ENCODE measurements around the gene CAVIN2.

Gene CAVIN2

GRCh38 chr2:191835539-191836350 lies 11.1 kb downstream of the CAVIN2 start:
- no peaks in the 10 kb centered on the region for H4K20me1 ChIP-seq (ENCODE audit: control insufficient read depth, insufficient read depth, low read depth, low read length)
- no peaks in the 10 kb centered on the region for H3K79me2 ChIP-seq (ENCODE audit: control insufficient read depth, low read length)
- no peaks in the 10 kb centered on the region for H3K27me3 ChIP-seq (ENCODE audit: control insufficient read depth, low read length)

GRCh38 chr2:191835100-191835499 lies 11.8 kb downstream of the CAVIN2 start:
- no peaks in the 10 kb centered on the region for H3K27me3 ChIP-seq (ENCODE audit: control insufficient read depth, low read length)
- H3K79me2 ChIP-seq (ENCODE audit: control insufficient read depth, low read length): no peaks in the 10 kb centered on the region
- no peaks in the 10 kb centered on the region for H4K20me1 ChIP-seq (ENCODE audit: control insufficient read depth, insufficient read depth, low read depth, low read length)
- TF ChIP-seq EZH2phosphoT487 (IDR thresholded peaks at IDR 0.05; ENCODE audit: borderline replicate concordance, low read length): no peak
- TF ChIP-seq, protein P1, sequence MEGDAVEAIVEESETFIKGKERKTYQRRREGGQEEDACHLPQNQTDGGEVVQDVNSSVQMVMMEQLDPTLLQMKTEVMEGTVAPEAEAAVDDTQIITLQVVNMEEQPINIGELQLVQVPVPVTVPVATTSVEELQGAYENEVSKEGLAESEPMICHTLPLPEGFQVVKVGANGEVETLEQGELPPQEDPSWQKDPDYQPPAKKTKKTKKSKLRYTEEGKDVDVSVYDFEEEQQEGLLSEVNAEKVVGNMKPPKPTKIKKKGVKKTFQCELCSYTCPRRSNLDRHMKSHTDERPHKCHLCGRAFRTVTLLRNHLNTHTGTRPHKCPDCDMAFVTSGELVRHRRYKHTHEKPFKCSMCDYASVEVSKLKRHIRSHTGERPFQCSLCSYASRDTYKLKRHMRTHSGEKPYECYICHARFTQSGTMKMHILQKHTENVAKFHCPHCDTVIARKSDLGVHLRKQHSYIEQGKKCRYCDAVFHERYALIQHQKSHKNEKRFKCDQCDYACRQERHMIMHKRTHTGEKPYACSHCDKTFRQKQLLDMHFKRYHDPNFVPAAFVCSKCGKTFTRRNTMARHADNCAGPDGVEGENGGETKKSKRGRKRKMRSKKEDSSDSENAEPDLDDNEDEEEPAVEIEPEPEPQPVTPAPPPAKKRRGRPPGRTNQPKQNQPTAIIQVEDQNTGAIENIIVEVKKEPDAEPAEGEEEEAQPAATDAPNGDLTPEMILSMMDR (IDR thresholded peaks at IDR 0.05; ENCODE audit: low read depth, low read length, poor library complexity, severe bottlenecking): no peak
- H3K9me2 ChIP-seq (replicated peaks; ENCODE audit: control insufficient read depth, low read length): no peaks in the 10 kb centered on the region
- H3K27ac ChIP-seq (ENCODE audit: low read depth, low read length): no peak overlapping the region
- no peak overlapping the region for H3K4me3 ChIP-seq (ENCODE audit: low read length)
- H3K4me2 ChIP-seq (ENCODE audit: low read length): no peak overlapping the region
- H3K4me1 ChIP-seq (ENCODE audit: control insufficient read depth, low read length): no peaks in the 10 kb centered on the region
- no peaks in the 10 kb centered on the region for H3K9me3 ChIP-seq (ENCODE audit: control insufficient read depth, insufficient read depth, low read length)
- H3K36me3 ChIP-seq (ENCODE audit: control insufficient read depth, low read length): no peaks in the 10 kb centered on the region
- no peaks in the 10 kb centered on the region for H3F3A ChIP-seq (ENCODE audit: control insufficient read depth, insufficient read depth)

More at GRCh38 chr2:191835539-191836350, 11.1 kb downstream of the CAVIN2 start:
- Histone ChIP-seq H3K9me3 (ENCODE audit: control insufficient read depth, insufficient read depth, low read length) (no peaks in the 10 kb centered on the region), H3F3A (ENCODE audit: control insufficient read depth, insufficient read depth) (no peaks in the 10 kb centered on the region), H3K9me2 (replicated peaks; ENCODE audit: control insufficient read depth, low read length) (no peaks in the 10 kb centered on the region), H3K4me3 (ENCODE audit: low read length) (no peak overlapping the region), H3K4me2 (ENCODE audit: low read length) (no peak overlapping the region), H3K4me1 (ENCODE audit: control insufficient read depth, low read length) (no peaks in the 10 kb centered on the region), H3K27ac (ENCODE audit: low read depth, low read length) (no peak overlapping the region), H3K36me3 (ENCODE audit: control insufficient read depth, low read length) (no peaks in the 10 kb centered on the region)
- TF ChIP-seq, protein P1 (IDR thresholded peaks at IDR 0.05; ENCODE audit: low read depth, low read length, poor library complexity, severe bottlenecking): no peak
- TF ChIP-seq EZH2phosphoT487 (IDR thresholded peaks at IDR 0.05; ENCODE audit: borderline replicate concordance, low read length): no peak

DNA sequence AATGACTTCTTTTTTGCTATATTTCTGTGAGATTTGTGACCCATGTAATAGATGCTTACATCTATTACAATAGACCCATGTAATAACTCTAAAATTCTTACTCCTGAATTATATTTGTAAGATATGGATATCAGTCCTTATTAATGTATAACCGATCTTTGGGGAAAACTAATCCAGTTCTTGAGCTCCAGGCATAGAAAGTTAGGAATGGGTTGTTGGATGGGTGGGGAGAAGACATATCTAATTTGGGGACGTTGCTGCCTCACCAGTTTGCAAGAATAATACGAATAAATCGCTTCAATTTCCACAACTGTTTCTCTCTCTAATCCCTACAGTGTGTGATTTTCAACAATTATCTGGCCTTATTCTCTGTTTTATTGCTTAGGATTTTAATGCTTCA lies 13.5 kb downstream of the CAVIN2 start:
- H3K36me3 ChIP-seq (ENCODE audit: control insufficient read depth, low read length): no peaks in the 10 kb centered on the region
- no peak overlapping the region for H3K27ac ChIP-seq (ENCODE audit: low read depth, low read length)
- no peaks in the 10 kb centered on the region for H3K79me2 ChIP-seq (ENCODE audit: control insufficient read depth, low read length)
- H3K9me2 ChIP-seq (replicated peaks; ENCODE audit: control insufficient read depth, low read length): no peaks in the 10 kb centered on the region
- H3F3A ChIP-seq (ENCODE audit: control insufficient read depth, insufficient read depth): no peaks in the 10 kb centered on the region
- no peaks in the 10 kb centered on the region for H4K20me1 ChIP-seq (ENCODE audit: control insufficient read depth, insufficient read depth, low read depth, low read length)
- H3K4me1 ChIP-seq (ENCODE audit: control insufficient read depth, low read length): no peaks in the 10 kb centered on the region
- H3K4me3 ChIP-seq (ENCODE audit: low read length): no peak overlapping the region
- no peak overlapping the region for H3K4me2 ChIP-seq (ENCODE audit: low read length)
- H3K9me3 ChIP-seq (ENCODE audit: control insufficient read depth, insufficient read depth, low read length): no peaks in the 10 kb centered on the region
- H3K27me3 ChIP-seq (ENCODE audit: control insufficient read depth, low read length): no peaks in the 10 kb centered on the region
- TF ChIP-seq, protein P1 (IDR thresholded peaks at IDR 0.05; ENCODE audit: low read depth, low read length, poor library complexity, severe bottlenecking): no peak
- no peak for TF ChIP-seq EZH2phosphoT487 (IDR thresholded peaks at IDR 0.05; ENCODE audit: borderline replicate concordance, low read length)
